Neural progenitor cell (in vitro differentiated cells): ENCODE results near the gene SLC4A1. TPM values are rescaled to one million over a fixed set of nuclear protein-coding genes. Genes with fewer than 3 reads are reported as not detected.

Source experiments
- DNase-seq: peaks from one replicate; pipeline ENCODE4 v3.0.0-alpha.2; 2016; ENCODE audit warnings: low spot score
- H2AFZ ChIP-seq: fragments of 200-600 bp; sonication (generic); replicated peaks from 2 replicates; pipeline ENCODE4 v1.6.1; 2016; ENCODE audit warnings: antibody characterized with exemption
- H3F3A ChIP-seq: fragments of 200-600 bp; sonication (generic); 2 replicates; pipeline ENCODE4 v1.6.1; 2016; ENCODE audit warnings: antibody characterized with exemption, low read depth
- H3K27ac ChIP-seq: fragments of 200-600 bp; sonication (generic); 2 replicates; pipeline ENCODE4 v1.5.1; 2016; ENCODE audit warnings: mild to moderate bottlenecking
- H3K27me3 ChIP-seq: fragments of 200-600 bp; sonication (generic); 2 replicates; pipeline ENCODE4 v1.6.1; 2016; ENCODE audit warnings: mild to moderate bottlenecking, moderate library complexity
- H3K36me3 ChIP-seq: fragments of 200-600 bp; sonication (generic); 2 replicates; pipeline ENCODE4 v1.5.1; 2016
- H3K4me1 ChIP-seq: fragments of 200-600 bp; sonication (generic); 2 replicates; pipeline ENCODE4 v1.6.1; 2016; ENCODE audit warnings: mixed run types
- H3K4me2 ChIP-seq: fragments of 200-600 bp; sonication (generic); 2 replicates; pipeline ENCODE4 v1.6.1; 2016
- H3K4me3 ChIP-seq: fragments of 200-600 bp; sonication (generic); 2 replicates; pipeline ENCODE4 v1.5.1; 2016
- H3K79me2 ChIP-seq: fragments of 200-600 bp; sonication (generic); 2 replicates; pipeline ENCODE4 v1.6.1; 2016; ENCODE audit warnings: low read depth
- H3K9ac ChIP-seq: fragments of 200-600 bp; sonication (generic); 2 replicates; pipeline ENCODE4 v1.6.1; 2016
- H3K9me3 ChIP-seq: fragments of 200-600 bp; sonication (generic); 2 replicates; pipeline ENCODE4 v1.5.1; 2016; ENCODE audit warnings: low read depth
- H4K20me1 ChIP-seq: fragments of 200-600 bp; sonication (generic); 2 replicates; pipeline ENCODE4 v1.6.1; 2016; ENCODE audit warnings: low read depth
- H3K27ac Mint-ChIP-seq: 3 replicates; pipeline ENCODE4 v1.8.0; 2021; ENCODE audit warnings: mixed read lengths
- H3K27me3 Mint-ChIP-seq: 2 replicates; pipeline ENCODE4 v1.8.0; 2022; ENCODE audit warnings: low read depth, mild to moderate bottlenecking, inconsistent platforms, moderate library complexity, mixed read lengths; ENCODE audit not compliant: insufficient read depth
- H3K36me3 Mint-ChIP-seq: 3 replicates; pipeline ENCODE4 v1.8.0; 2021; ENCODE audit warnings: mixed read lengths
- H3K4me1 Mint-ChIP-seq: 3 replicates; pipeline ENCODE4 v1.8.0; 2021; ENCODE audit warnings: mixed read lengths
- H3K4me3 Mint-ChIP-seq: 3 replicates; pipeline ENCODE4 v1.8.0; 2021; ENCODE audit warnings: mild to moderate bottlenecking, moderate library complexity, mixed read lengths
- H3K9me3 Mint-ChIP-seq: 3 replicates; pipeline ENCODE4 v1.8.0; 2020; ENCODE audit warnings: mixed read lengths
- CTCF ChIP-seq: fragments of 200-600 bp; sonication (generic); IDR thresholded peaks from 2 replicates; pipeline ENCODE4 v1.5.1; 2017; ENCODE audit warnings: antibody characterized with exemption, mild to moderate bottlenecking
- EZH2 ChIP-seq: fragments of 200-600 bp; sonication (generic); IDR thresholded peaks from 2 replicates; pipeline ENCODE4 v1.6.1; 2017; ENCODE audit warnings: antibody characterized with exemption, mild to moderate bottlenecking, moderate library complexity
- EZH2phosphoT487 ChIP-seq: fragments of 200-600 bp; sonication (generic); IDR thresholded peaks from 2 replicates; pipeline ENCODE4 v1.6.1; 2017; ENCODE audit warnings: antibody characterized with exemption
- total RNA-seq: library from RNA; depleted of rRNA; stranded (reverse); fragments of >200 nt; gene quantifications from 2 replicates; pipeline ENCODE4 v1.2.3, GENCODE V29; 2015; ENCODE audit warnings: low replicate concordance

SLC4A1 gene
- total RNA-seq, 1 donor from 2014 or later, result not detected

GRCh38 chr17:44281570-44281969, 13.6 kb upstream of the SLC4A1 start:
- H3K9ac ChIP-seq, result no peak overlapping the region
- no peak for TF ChIP-seq EZH2phosphoT487
- TF ChIP-seq EZH2, result no peak
- no peak for TF ChIP-seq CTCF
- H3K4me1 ChIP-seq, result no peaks in the 10 kb centered on the region
- H3K79me2 ChIP-seq, result no peaks in the 10 kb centered on the region
- no peaks in the 10 kb centered on the region for H3K9me3 ChIP-seq
- Mint-ChIP-seq H3K36me3 (no peaks in the 10 kb centered on the region), H3K4me1 (peaks cover 10% of the 10 kb centered on the region), H3K9me3 (no peaks in the 10 kb centered on the region), H3K4me3 (no peak overlapping the region), H3K27me3 (peaks cover 2% of the 10 kb centered on the region), H3K27ac (no peak overlapping the region)
- no peaks in the 10 kb centered on the region for H4K20me1 ChIP-seq
- no peak for DNase-seq
- H3K4me3 ChIP-seq, result no peak overlapping the region
- H3K27me3 ChIP-seq, result no peaks in the 10 kb centered on the region
- H3K27ac ChIP-seq, result no peak overlapping the region
- H3F3A ChIP-seq, result no peaks in the 10 kb centered on the region
- no peak overlapping the region for H2AFZ ChIP-seq
- H3K4me2 ChIP-seq, result no peak overlapping the region
- no peaks in the 10 kb centered on the region for H3K36me3 ChIP-seq

- Histone ChIP-seq H3K9me3 (no peaks in the 10 kb centered on the region), H3K4me1 (no peaks in the 10 kb centered on the region), H3K9ac (no peak overlapping the region), H3K27me3 (no peaks in the 10 kb centered on the region), H3K4me3 (no peak overlapping the region), H3K27ac (no peak overlapping the region), H3K79me2 (no peaks in the 10 kb centered on the region), H3K4me2 (no peak overlapping the region), H3K36me3 (no peaks in the 10 kb centered on the region), H3F3A (no peaks in the 10 kb centered on the region), H2AFZ (no peak overlapping the region), H4K20me1 (no peaks in the 10 kb centered on the region)
- no peak for DNase-seq
- peaks cover 2% of the 10 kb centered on the region for H3K27me3 Mint-ChIP-seq
- no peaks in the 10 kb centered on the region for H3K36me3 Mint-ChIP-seq
- no peak for TF ChIP-seq CTCF
- peaks cover 10% of the 10 kb centered on the region for H3K4me1 Mint-ChIP-seq
- H3K4me3 Mint-ChIP-seq, result no peak overlapping the region
- H3K9me3 Mint-ChIP-seq, result no peaks in the 10 kb centered on the region
- H3K27ac Mint-ChIP-seq, result no peak overlapping the region
Measured at GRCh38 chr17:44280392-44280937, 12.5 kb upstream of the SLC4A1 start.

GRCh38 chr17:44279666-44280391, 11.9 kb upstream of the SLC4A1 start:
- H3K36me3 ChIP-seq, result no peaks in the 10 kb centered on the region
- Mint-ChIP-seq H3K27me3 (peaks cover 7% of the 10 kb centered on the region), H3K27ac (no peak overlapping the region), H3K4me3 (no peak overlapping the region), H3K4me1 (peaks cover 10% of the 10 kb centered on the region), H3K9me3 (no peaks in the 10 kb centered on the region), H3K36me3 (no peaks in the 10 kb centered on the region)
- no peak overlapping the region for H3K4me2 ChIP-seq
- H4K20me1 ChIP-seq, result no peaks in the 10 kb centered on the region
- no peaks in the 10 kb centered on the region for H3K4me1 ChIP-seq
- H3K27me3 ChIP-seq, result no peaks in the 10 kb centered on the region
- no peak overlapping the region for H3K27ac ChIP-seq
- H3F3A ChIP-seq, result no peaks in the 10 kb centered on the region
- H2AFZ ChIP-seq, result no peak overlapping the region
- H3K9me3 ChIP-seq, result no peaks in the 10 kb centered on the region
- no peaks in the 10 kb centered on the region for H3K79me2 ChIP-seq
- TF ChIP-seq EZH2 (no peak), EZH2phosphoT487 (no peak), CTCF (no peak)
- H3K4me3 ChIP-seq, result no peak overlapping the region
- DNase-seq, result no peak
- no peak overlapping the region for H3K9ac ChIP-seq
